Dermis blood vessel endothelial cell (primary cell): ENCODE data around the gene ARHGAP21. TPM values are rescaled to one million over a fixed set of nuclear protein-coding genes. Genes with fewer than 3 reads are reported as not detected.

Experiments used
- total RNA-seq: library from RNA; depleted of rRNA; stranded (reverse); fragments of >200 nt; gene quantifications from 2 replicates; pipeline ENCODE4 v1.2.3, GENCODE V29; 2014

The ARHGAP21 gene
- total RNA-seq, 1 donor from 2014 or later, result 92.2 TPM

Other genes starting within 250 kb of the ARHGAP21 start
- gene PRTFDC1, start 228.7 kb upstream of the ARHGAP21 start, total RNA-seq, result 8.0 and 13.2 TPM in 2 replicates